Measurements from ENCODE around the gene RAB39A. TPM values are rescaled to one million over a fixed set of nuclear protein-coding genes. Genes with fewer than 3 reads are reported as not detected.

The RAB39A gene
- total and polyA plus RNA-seq, 2 experiments from 2014 or later: 0.43 TPM; not detected in 1

DNA sequence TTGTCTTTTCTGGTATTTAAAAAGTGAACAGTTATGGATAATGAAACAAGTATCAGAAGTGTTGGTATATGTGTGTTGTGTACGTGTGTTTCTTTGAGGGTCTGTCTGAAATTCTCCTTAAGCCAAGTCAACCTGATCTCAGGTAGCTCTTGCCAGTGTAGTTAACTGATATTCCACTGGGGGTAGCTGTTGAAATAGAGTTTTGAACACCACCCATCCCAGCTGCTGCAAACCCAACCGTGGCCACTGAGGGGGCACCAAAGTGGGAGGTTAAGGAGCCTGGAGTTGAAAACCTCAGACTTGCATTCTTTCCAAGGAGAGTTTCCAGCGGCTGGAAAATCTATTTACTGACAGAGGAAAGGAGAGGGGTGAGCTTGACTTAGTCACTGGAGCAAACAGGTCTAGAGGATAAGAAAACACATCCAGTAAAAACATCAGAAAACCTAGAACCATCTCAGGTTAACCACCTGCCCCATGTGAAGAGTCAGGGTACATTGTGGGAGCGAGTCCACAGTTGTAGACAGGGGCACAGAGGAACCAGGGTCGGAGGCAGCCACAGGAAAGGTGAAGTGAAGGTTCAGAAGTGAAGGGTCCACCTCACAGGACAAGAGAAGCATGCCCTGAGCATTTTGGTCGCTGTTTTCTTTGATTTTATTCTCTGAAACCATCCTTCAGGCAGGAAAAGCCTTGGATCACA lies 71.7 kb downstream of the RAB39A start:
- no peaks in the 10 kb centered on the region for H3K27me3 ChIP-seq
- H3K27ac ChIP-seq: no peak overlapping the region
- WGBS (ENCODE audit: low lambda C conversion rate, missing lambda C conversion rate): 31% methylated on average over 6 of the region's 6 CpGs
- peak; percentile 71 for DNase-seq (ENCODE audit: low spot score)
- no peaks in the 10 kb centered on the region for H3K36me3 ChIP-seq (replicated peaks; ENCODE audit: insufficient read depth, low read depth)
- no peak overlapping the region for H3K4me3 ChIP-seq
- H3K9me3 ChIP-seq (ENCODE audit: low read depth): no peaks in the 10 kb centered on the region
- H4K20me1 ChIP-seq (ENCODE audit: insufficient read depth, poor library complexity, severe bottlenecking): no peaks in the 10 kb centered on the region
- no peaks in the 10 kb centered on the region for H3K79me2 ChIP-seq
- H3K9me2 ChIP-seq (replicated peaks; ENCODE audit: insufficient read depth): no peaks in the 10 kb centered on the region
- no peaks in the 10 kb centered on the region for H3K4me1 ChIP-seq (ENCODE audit: insufficient read depth)
- TF ChIP-seq EZH2phosphoT487 (IDR thresholded peaks at IDR 0.05; ENCODE audit: low read depth, severe bottlenecking, unreplicated experiment) (no peak), CTCF (IDR thresholded peaks at IDR 0.05; ENCODE audit: poor library complexity) (peak; percentile 47)
- H3K4me2 ChIP-seq: no peak overlapping the region
- no peak overlapping the region for H2AFZ ChIP-seq

GRCh38 chr11:108002476-108002875 lies 74.2 kb downstream of the RAB39A start:
- H3K79me2 ChIP-seq: no peaks in the 10 kb centered on the region
- no peak for TF ChIP-seq CTCF (IDR thresholded peaks at IDR 0.05; ENCODE audit: poor library complexity)
- no peak for TF ChIP-seq EZH2 (IDR thresholded peaks at IDR 0.05; ENCODE audit: borderline replicate concordance)
- no peak for TF ChIP-seq EZH2phosphoT487 (IDR thresholded peaks at IDR 0.05; ENCODE audit: low read depth, severe bottlenecking, unreplicated experiment)
- H3K4me1 ChIP-seq (ENCODE audit: insufficient read depth): no peaks in the 10 kb centered on the region
- H3K27me3 ChIP-seq: no peaks in the 10 kb centered on the region
- H3K9me2 ChIP-seq (replicated peaks; ENCODE audit: insufficient read depth): no peaks in the 10 kb centered on the region
- no peak for DNase-seq (ENCODE audit: low spot score)
- no peak overlapping the region for H2AFZ ChIP-seq
- no peak overlapping the region for H3K27ac ChIP-seq
- H3K36me3 ChIP-seq (replicated peaks; ENCODE audit: insufficient read depth, low read depth): no peaks in the 10 kb centered on the region
- no peaks in the 10 kb centered on the region for H4K20me1 ChIP-seq (ENCODE audit: insufficient read depth, poor library complexity, severe bottlenecking)
- no peaks in the 10 kb centered on the region for H3K9me3 ChIP-seq (ENCODE audit: low read depth)
- no peak overlapping the region for H3K4me2 ChIP-seq
- WGBS (ENCODE audit: low lambda C conversion rate, missing lambda C conversion rate): 100% methylated on average over 3 of the region's 3 CpGs
- H3K4me3 ChIP-seq: no peak overlapping the region

- Histone ChIP-seq H3K4me3 (no peak overlapping the region), H3K4me1 (ENCODE audit: insufficient read depth) (no peaks in the 10 kb centered on the region), H3K27ac (no peak overlapping the region), H3K4me2 (no peak overlapping the region), H4K20me1 (ENCODE audit: insufficient read depth, poor library complexity, severe bottlenecking) (no peaks in the 10 kb centered on the region), H2AFZ (no peak overlapping the region), H3K79me2 (no peaks in the 10 kb centered on the region), H3K9me3 (ENCODE audit: low read depth) (no peaks in the 10 kb centered on the region), H3K27me3 (no peaks in the 10 kb centered on the region), H3K36me3 (replicated peaks; ENCODE audit: insufficient read depth, low read depth) (no peaks in the 10 kb centered on the region), H3K9me2 (replicated peaks; ENCODE audit: insufficient read depth) (no peaks in the 10 kb centered on the region)
- no peak for TF ChIP-seq CTCF (IDR thresholded peaks at IDR 0.05; ENCODE audit: poor library complexity)
- no peak for TF ChIP-seq EZH2phosphoT487 (IDR thresholded peaks at IDR 0.05; ENCODE audit: low read depth, severe bottlenecking, unreplicated experiment)
- no peak for DNase-seq (ENCODE audit: low spot score)
- WGBS (ENCODE audit: low lambda C conversion rate, missing lambda C conversion rate): 89% methylated on average over 5 of the region's 5 CpGs
Observed at GRCh38 chr11:108003623-108004022, 75.4 kb downstream of the RAB39A start.

Data from hepatocyte (in vitro differentiated cells).